ENCODE data around the gene KLHL29.

The KLHL29 gene

DNA sequence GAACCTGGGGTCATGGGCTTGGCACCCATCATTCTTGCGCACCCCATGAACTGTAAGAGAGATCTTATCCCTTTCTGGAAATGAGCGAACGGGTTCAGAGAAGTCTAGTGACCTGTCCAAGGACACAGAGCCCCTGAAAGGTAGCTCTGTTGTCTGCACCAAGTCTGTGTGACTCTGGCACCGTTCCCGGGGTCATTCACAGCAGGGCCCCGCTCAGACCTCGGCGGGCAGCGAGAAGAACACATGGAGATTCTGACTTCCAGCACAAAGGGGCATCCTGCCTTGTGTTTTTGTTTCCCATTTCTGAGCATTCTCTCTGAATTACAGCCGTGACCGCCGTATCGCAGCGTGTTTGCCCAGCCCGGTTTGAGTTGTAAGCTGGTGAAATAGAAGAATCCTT is 231.7 kb downstream of the KLHL29 start:
- no peak for DNase-seq (ENCODE audit: low spot score)

DNA sequence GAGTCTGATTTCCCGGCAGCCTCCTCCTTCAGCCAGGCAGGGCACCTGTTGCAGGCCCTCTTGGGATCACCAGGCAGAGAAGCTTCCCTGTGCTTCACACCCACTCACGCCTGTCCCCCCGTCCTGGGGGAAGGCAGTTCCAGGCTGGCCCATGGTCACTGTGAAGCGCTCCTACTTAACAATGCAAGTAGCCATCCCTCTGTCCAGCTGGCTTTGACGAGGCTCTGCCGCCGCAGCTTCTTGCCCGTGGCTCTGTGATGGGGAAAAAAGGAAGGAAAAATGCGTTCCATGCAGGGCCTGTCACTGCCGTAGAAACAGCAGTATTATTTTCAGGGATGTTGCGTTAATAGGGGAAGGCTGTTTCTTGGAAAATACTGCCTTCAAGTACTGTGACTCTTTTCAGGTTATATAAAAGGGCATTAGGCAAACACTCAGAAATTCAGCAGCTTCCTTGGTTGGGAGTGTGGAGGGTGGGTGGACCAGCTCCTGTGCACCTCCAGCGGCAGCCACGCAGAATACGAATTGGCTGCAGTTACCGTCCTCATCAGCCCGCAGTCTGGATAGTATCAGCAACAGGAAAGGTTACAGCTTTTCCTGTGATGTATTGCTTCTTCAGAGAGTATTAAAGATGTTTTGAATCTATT is 232.3 kb downstream of the KLHL29 start:
- DNase-seq (ENCODE audit: low spot score): peak; percentile 75

DNA sequence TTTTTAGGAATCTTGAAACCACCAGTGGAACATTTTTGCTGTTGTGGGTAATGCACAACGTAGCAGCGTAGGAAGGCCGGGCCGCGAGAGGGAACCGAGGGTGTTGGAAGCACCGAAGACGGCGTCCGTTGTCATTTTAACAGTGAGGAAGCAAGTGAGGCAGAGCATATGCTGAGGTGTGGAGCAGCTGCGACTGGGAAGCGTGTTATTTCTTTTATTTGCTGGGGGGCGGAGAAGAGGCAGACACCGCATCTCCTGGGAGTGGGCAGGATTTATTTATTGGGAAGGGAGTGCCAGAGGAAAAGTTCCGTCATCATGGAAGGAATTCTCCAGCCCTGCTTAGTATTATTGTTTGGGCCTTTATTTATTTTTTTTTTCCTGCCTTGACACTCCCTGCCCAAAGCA is 232.8 kb downstream of the KLHL29 start:
- DNase-seq (ENCODE audit: low spot score): no peak

DNA sequence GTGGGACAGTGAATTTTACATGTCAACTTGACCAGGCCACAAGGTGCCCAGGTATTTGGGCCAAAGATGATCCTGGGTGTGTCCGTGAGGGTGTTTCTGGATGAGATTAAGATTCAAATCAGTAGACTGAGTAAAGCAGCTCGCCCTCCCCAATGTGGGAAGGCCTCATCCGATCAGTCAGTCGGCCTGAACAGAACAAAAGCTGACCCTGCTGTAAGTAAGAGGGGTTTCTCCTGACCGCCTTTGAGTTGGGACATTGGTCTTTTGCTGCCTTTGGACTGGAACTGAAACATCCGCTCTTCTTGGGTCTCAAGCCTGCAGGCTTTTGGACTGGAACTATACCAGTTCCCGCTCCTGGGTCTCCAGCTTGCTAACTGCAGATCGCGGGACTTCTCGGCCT is 233.3 kb downstream of the KLHL29 start:
- DNase-seq (ENCODE audit: low spot score): no peak

DNA sequence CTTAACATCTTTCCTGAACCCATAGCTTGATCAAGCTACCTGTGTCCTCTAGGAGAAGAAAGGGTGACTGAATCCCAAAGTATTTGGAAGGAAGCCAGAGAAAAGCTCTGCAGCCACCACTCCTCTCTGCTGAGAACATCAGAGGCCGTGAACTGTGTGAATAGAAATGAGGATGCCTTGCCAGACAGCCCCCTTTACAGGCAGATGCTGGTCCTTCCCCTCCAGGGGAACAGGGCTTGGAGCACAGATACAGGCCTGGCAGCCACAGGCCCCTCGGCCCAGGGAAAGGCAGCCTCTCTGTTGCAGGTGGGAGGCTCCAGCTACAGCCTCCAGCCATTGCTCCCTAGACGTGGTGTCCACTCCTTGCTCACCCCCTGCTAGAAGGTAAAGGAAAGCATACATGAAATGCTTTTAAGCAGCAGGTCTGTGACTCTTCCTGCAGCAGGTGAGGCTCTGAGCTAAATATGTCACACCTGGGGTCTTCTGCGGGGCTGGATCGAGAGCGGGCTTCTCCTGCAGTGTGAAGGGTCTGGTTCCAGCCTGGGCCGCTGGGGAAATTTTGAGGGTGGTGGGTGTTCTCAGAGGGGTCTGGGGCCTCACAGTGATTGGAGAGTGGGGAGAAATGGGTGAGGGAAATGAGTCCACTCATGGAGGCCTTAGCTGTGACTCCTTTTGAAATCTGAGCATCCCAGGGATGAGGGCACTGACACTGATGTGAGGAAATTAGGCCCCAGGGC is 234.0 kb downstream of the KLHL29 start:
- no peak for DNase-seq (ENCODE audit: low spot score)

DNA sequence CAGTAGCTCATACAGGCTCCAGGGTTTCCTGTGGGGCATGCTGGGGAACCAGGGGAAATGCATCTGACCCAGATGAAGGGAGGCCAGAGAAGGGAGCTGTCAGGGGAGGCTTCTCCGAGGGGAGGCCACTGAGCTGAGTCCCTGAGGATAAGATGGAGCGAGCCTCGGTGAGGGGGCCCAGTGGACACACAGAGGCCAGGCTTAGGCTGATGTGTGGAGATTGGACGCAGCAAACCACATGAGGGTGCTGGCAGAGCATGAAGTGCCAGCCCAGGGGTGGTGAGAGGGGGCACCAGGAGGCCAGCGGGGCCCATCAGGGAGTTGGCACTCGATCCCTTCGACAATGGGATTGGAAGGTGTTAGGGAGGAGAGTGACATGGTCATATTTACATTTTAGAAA is 235.0 kb downstream of the KLHL29 start:
- DNase-seq (ENCODE audit: low spot score): no peak

DNA sequence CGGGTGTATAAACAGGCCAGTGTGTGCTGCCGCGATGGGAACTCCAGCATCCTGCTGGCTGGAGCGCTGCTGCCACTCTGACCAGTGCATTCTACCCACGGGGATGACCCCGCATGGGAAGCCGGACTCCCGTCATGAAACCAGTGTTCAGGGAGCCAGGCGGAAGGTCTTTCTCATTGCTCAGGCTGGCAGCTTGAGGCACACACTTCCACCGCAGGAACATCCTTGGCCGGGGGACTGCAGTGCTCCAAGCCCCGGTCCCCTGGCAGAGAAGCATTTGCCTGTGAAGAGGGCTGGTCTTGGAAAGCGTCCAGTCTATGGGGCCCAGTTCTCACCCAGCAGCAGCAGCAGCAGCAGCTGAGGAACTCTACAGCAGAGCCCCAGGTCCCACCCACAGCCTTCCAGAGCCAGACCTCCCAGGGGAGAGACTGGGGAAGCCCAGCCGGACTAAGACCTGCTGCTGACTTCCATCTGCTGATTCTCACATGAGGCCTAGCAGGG is 235.9 kb downstream of the KLHL29 start:
- DNase-seq (ENCODE audit: low spot score): no peak

DNA sequence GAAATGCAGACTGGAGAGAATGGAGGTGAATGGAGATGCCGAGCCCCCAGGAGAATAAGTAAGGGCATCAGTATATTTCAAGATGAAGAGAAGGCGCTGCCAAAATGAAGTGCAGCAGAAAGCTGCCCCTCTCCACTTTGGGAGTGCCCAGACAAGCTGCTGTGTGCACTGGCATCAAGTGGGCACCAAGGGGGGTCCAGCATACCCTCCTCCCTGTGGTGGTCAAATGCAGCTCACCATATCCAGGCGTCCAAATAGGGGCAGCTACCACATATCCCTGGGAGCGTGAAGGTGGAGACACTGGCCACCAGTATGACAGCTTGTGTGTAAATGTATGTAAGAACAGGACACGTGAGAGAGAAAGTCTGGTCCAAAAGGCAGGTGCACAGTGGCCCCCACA is 236.6 kb downstream of the KLHL29 start:
- no peak for DNase-seq (ENCODE audit: low spot score)

DNA sequence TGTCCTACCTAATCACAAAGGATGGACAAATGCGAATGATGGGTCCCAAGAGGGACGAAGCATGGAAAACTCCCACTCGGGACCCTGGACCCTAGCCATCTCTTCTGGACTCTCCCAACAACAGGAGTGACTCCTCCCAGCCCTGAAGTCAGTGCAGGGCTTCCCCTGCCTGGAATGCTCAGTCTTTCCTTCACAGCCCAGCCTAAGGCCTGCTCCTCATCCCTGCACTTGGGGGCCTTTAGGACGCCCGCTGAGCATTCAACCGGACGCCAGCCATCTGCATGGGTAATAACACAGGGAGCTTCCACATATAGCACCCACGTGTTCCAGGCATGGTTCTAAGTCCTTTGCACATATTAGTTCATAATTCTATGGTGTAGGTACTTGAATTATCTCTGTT is 237.5 kb downstream of the KLHL29 start:
- no peak for DNase-seq (ENCODE audit: low spot score)

DNA sequence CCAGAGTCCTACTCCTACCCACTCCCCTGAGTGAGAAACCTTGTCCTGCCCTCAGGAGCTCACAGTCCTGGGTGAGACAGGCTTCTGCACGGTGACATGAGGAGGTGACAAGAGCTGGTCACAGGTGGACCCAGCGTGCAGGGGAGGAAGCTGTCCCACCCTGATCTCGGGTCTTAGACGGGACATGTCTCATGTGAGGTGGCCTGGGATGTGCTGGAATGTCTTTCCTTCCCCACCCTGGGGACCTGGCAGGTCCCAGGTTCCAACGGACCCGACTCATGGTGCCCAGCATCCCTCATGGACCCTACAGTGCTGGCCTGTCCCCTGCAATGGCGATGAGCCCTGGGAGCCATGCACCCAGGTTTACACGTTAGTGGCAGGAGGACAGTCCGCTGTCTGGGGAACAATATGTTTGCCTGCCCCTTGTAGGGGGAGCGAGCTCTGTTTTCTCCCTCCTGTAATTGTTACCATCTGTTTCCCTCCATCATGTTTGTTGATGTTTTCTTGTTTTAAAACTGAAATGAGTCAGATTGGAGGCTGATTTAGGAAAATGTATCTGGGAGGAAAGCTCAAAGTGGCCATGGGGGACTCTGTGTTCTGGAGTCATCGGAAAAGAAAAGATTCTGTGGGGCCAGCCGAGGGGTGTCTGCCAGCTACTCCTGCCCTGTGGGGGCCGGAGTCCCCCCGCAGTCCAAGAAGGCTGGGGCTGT is 238.1 kb downstream of the KLHL29 start:
- DNase-seq (ENCODE audit: low spot score): no peak

DNA sequence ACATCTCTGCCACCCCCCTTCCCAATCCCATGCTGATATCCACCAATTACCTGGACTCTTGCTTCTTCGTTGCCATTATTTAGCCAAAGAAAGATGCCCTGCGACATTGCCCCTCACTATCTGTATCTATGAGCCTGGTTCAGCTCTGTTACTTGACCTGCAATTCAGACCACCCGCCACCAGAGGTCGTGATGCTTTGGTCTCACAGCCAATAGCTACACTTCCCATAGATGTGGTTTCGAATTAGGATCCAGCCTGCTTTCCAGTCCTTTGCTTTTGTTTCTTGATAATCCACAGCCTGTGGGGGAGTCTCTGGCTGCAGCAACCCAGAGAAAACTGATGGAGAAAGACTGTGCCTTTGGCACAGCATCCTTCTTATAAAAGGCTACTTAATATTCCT is 239.4 kb downstream of the KLHL29 start:
- no peak for DNase-seq (ENCODE audit: low spot score)

DNA sequence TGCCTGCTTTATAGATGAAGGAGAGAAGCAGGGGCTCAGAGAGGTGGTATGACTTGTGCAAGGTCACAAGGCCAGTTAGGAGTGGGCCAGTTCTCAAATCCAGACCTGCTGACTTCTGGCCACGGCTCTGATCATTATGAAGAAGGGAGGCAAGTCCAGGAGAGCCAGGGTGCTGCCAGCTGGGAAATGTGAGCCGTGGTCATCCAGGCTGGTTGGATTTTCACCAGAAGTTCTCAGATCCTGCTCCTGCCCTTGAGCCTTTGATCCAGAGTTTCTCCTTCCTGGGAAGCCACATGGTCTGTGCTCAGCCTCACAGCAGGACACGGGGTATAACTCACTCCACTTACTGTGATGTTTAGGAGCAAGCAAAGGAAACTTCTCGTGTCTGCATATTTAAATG is 239.9 kb downstream of the KLHL29 start:
- no peak for DNase-seq (ENCODE audit: low spot score)

DNA sequence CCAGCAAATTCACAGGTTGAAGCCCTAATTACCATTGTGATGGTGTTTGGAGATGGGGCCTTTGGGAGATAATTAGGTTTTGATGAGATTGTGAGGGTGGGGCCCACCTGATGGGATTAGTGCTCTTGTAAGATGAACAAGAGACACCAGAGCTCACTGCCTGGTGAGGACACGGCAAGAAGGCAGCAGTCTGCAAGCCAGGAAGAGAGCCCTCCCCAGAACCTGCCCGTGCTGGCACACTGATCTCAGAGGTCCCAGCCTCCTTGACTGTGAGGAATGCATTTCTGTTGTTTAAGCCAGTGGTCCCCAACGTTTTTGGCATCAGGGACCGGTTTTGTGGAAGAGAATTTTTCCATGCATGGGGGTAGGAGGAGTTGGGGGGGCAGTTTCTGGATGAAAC is 240.7 kb downstream of the KLHL29 start:
- DNase-seq (ENCODE audit: low spot score): no peak

DNA sequence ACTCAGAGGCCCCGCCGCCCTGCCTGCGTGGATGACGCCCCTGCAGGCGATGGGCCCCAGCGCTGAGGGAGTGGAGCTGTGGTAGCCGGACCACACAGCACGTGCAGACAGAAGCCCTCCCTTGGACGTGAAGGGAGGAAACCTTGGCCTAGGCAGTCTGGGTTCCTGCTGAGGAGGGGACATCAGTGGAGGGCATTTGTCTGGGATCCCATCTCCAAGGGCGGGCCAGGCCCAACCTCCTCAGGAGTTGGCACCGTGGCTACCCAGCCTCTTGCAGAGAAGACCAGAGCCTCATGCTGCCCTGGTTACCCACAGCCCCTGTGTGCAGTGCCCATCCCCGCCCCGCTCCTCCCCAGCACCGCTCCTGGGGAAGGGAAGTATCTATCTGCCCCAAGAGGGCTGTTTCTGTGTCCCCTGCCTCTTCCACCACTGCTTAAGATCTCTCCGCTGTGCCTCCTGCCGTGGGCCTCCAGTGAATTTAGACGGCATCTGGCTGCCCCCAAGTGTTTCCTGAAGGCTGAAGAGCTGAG is 241.8 kb downstream of the KLHL29 start:
- DNase-seq (ENCODE audit: low spot score): no peak

DNA sequence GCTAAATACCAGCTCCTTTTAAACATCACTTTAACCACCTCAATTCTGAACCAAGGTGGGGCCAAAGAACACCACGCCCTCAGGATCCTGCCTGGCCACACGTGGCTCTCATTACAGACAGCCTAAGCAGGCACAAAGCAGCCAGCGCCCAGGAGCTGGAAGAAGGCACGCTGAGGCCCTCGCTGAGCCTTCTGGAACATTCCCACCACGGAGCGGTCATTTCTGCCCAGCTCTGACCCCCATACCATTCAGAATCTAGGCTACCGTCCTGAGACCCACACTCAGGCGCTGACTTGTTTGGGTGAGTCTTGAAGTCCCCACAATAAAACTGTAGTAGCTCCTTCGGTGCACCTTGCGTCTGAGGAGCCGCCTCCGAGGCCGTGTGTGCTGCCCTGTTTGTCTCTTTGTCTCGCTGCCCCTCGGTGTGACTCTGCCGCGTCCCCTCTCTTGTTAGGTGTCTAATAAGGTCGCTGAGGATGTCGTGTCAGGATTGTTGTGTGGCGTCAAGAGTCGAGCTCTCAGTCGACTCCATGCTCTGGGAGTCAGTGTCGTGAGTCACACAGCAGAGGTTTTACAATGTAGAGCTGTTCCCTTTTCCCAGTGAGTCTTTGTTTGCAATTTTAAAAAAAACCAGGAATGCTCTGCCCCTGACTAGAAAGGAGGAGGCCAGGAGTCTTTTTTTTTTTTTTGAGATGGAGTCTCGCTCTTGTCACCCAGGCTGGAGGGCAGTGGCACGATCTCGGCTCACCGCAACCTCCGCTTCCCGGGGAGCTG is 242.4 kb downstream of the KLHL29 start:
- no peak for DNase-seq (ENCODE audit: low spot score)

DNA sequence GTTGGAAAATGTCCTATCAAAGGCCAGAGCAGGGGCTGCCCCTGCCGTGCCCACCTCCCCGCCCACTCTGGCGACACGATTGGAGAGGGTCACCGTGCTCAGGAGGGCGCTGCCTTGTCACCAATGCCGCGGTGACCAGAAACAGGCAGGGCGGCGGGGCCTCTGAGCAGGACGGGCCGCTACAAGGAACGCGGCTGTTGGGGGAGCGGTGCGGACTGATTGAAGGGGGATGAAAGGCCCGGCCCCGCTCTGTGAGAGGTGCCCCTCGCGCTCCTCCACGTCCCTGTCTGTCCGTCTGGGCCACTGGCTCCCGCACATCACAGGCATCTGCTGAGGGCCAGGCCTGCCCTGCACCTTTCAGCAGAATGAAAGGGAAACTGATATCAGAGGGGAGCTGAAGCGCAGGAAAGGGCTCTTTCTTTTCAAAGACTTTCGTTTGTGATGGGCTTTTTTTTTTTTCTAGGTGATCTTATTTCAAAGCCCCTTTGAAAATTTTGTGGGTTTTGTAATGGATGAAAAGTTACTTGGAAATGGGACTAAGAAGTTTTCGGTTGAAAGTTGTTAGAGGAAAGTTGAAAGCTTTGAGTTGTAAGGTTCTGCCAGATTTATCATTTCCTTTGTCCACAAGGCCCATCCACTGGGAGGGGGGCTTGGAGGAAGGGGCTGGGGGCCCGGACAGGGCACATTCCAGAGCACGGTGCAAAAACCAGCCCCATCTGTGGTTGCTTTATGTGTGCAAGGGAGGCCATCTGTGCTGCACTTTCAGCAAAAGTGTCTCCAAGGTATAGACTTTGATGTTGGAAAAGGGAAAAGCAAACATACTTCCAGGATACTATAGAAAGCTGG is 244.2 kb downstream of the KLHL29 start:
- DNase-seq (ENCODE audit: low spot score): no peak

DNA sequence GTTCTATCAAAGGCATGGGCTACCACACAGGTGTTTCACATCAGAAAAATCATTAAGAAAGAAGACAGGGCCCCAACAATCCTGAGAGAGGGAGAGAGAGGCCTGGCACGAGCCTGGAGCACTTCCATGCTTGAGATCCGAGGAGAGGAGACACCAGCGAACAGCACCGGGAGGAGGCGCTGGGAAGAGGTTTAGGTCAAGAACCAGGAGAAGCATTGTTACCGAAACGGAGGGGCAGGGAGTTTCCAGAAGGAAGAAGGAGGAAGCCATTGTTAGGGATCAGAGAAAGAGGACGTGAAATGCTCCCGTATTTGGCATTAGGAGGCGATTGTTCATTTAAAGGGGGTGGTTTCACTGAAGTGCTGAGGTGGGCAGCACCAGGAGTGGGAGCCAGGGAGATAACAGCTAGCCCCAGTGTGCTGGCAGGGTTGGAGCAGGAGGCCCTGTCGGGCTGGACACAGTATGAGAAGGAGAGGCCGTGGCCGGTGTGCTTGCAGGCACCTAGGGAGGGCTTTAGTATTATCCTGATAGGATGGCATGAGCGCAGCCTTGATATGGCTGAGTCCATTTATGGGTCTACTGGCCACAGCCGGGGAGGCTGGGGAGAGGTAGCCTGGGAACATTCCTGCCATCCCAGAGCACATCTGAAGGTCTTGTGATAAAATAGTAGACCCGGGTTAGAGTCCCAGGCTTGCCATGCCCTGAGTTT is 244.9 kb downstream of the KLHL29 start:
- no peak for DNase-seq (ENCODE audit: low spot score)

DNA sequence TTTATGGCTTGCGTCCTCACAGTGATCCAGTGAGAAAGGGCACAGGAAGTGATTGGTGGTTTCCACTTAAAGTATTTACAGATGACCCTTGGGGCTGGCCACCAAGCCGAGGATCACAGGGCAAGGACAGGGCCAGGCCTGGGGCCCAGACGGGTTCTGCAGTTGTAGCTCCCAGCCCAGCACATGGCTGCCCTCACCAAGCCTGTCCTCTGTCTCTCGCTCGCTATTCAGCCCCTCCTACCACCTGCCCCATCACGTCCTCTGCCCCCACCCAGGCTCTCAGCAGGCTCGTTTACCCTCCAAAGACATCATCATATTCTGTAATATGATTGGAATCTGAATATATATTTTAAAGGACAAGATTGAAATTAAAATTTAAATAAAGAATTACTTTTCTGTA is 246.0 kb downstream of the KLHL29 start:
- no peak for DNase-seq (ENCODE audit: low spot score)

DNA sequence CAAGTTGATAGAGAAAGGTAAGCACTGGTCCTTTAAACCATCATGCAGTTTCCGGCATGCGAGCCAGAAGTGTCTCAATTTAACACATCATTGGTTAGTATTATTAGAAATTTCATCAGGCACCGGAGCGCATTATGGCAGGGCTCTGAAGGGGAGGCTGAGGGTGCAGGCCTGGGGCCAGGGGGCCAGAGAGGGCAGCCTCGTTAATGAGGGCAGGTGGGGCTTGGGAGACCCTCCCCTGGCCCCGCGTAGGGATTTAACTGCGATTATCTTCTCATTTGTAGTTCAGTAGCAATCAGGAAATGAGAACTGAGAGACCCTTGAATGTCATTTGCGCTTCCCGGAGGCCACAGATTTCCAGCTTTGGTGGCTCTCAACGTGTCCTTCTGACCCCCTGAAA is 246.4 kb downstream of the KLHL29 start:
- DNase-seq (ENCODE audit: low spot score): no peak

DNA sequence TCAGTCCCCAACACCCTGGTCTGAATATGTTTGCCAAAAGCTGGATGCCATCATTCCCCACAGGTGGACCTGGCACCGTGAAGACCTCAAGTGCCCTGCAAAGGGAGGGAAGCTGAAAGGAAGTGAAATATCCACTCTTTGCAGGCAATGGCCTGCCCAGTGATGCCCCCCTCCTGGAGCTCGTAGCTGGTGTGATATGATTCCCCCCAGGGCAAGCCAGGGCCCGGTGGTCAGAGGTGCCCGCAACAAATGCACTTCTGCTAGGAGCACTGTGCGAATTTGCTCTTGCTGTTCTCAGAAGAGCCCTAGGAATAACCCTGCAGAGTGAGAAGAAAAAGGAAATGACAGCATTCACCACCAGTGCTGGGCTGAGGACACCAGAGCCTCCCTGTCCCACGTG is 247.4 kb downstream of the KLHL29 start:
- no peak for DNase-seq (ENCODE audit: low spot score)

Measured in Ammon's horn (tissue), 1 donor.